Measurements from ENCODE around the gene GPR135.

- no peak for TF ChIP-seq CTCF (optimal IDR thresholded peaks at IDR 0.05 in 1 of 3, IDR thresholded peaks at IDR 0.05 in 1 of 3, conservative IDR thresholded peaks at IDR 0.05 in 1 of 3; ENCODE audit: extremely low read depth in 1 of 3, insufficient read depth in 2 of 3, low read length in 3 of 3)
- no peak for TF ChIP-seq EZH2 (IDR thresholded peaks at IDR 0.05; ENCODE audit: low read length)
Observed at GRCh38 chr14:59435101-59435500, 30.1 kb downstream of the GPR135 start.
